Measurements from ENCODE around the gene RBFOX1. TPM values are rescaled to one million over a fixed set of nuclear protein-coding genes. Genes with fewer than 3 reads are reported as not detected.

The RBFOX1 gene
- total and polyA plus RNA-seq, 4 donors: 0.25 TPM; not detected in 3

DNA sequence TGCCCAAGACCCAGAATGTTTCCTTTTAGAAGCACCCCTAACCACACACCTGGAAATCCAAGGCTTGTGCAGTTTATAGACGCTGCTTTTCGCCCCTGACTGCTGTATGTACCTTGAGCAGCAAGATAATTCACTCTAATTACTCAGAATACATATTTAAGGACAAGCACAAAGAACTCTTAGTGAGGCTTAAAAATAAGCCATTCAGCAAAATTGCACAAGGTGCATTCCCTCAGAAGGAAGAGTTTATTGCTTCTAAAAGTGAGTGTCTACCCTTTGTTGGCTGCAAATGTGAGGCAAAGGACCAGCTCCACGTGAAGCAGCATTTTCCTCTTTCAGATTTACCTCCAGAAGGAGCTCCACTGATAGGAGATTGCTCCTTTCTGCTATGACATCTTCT lies 208.4 kb downstream of the RBFOX1 start:
- Histone ChIP-seq H3K4me3 (ENCODE audit: low read length in 2 of 2) (no peak overlapping the region), H3K27me3 (ENCODE audit: control insufficient read depth in 1 of 2, insufficient read depth in 2 of 2, low read length in 1 of 2) (no peaks in the 10 kb centered on the region), H3K4me1 (ENCODE audit: control insufficient read depth in 1 of 2, insufficient read depth in 2 of 2, low read length in 2 of 2) (no peaks in the 10 kb centered on the region), H3K27ac (ENCODE audit: low read depth in 1 of 2, low read length in 2 of 2) (no peak overlapping the region), H3K9me3 (ENCODE audit: control insufficient read depth, low read length) (no peaks in the 10 kb centered on the region), H3K36me3 (ENCODE audit: control insufficient read depth in 1 of 2, insufficient read depth in 2 of 2, low read length in 1 of 2) (no peaks in the 10 kb centered on the region)
- DNase-seq (no peak), ATAC-seq (ENCODE audit: low FRiP score) (no peak)
- intact Hi-C loops (cut with DNase I): no loop called here
- 60 to 71% methylated on average over 3 of the region's 3 CpGs for WGBS, 2 donors

- Histone ChIP-seq H3K9me3 (ENCODE audit: control insufficient read depth, low read length) (no peaks in the 10 kb centered on the region), H3K27ac (ENCODE audit: low read depth in 1 of 2, low read length in 2 of 2) (no peak overlapping the region), H3K4me1 (ENCODE audit: control insufficient read depth in 1 of 2, insufficient read depth in 2 of 2, low read length in 2 of 2) (peaks cover 0 to 1% of the 10 kb centered on the region in 2 donors), H3K4me3 (ENCODE audit: low read length in 2 of 2) (no peak overlapping the region), H3K36me3 (ENCODE audit: control insufficient read depth in 1 of 2, insufficient read depth in 2 of 2, low read length in 1 of 2) (no peaks in the 10 kb centered on the region), H3K27me3 (ENCODE audit: control insufficient read depth in 1 of 2, insufficient read depth in 2 of 2, low read length in 1 of 2) (no peaks in the 10 kb centered on the region)
- ATAC-seq (ENCODE audit: low FRiP score) (no peak), DNase-seq (no peak)
- 33 to 38% methylated on average over 9 of the region's 9 CpGs for WGBS, 2 donors
- intact Hi-C loops (cut with DNase I): no loop called here
Observed at GRCh38 chr16:7545251-7545650, 212.6 kb downstream of the RBFOX1 start.

- ATAC-seq (ENCODE audit: low FRiP score) (no peak), DNase-seq (no peak)
- Histone ChIP-seq H3K4me3 (ENCODE audit: low read length in 2 of 2) (no peak overlapping the region), H3K36me3 (ENCODE audit: control insufficient read depth in 1 of 2, insufficient read depth in 2 of 2, low read length in 1 of 2) (no peaks in the 10 kb centered on the region), H3K27me3 (ENCODE audit: control insufficient read depth in 1 of 2, insufficient read depth in 2 of 2, low read length in 1 of 2) (no peaks in the 10 kb centered on the region), H3K27ac (ENCODE audit: low read depth in 1 of 2, low read length in 2 of 2) (no peak overlapping the region), H3K9me3 (ENCODE audit: control insufficient read depth, low read length) (no peaks in the 10 kb centered on the region), H3K4me1 (ENCODE audit: control insufficient read depth in 1 of 2, insufficient read depth in 2 of 2, low read length in 2 of 2) (peaks cover 0 to 1% of the 10 kb centered on the region in 2 donors)
- intact Hi-C loops (cut with DNase I): no loop called here
- 32 to 35% methylated on average over 4 of the region's 4 CpGs for WGBS, 2 donors
Observed at GRCh38 chr16:7546948-7547347, 214.3 kb downstream of the RBFOX1 start.

- Histone ChIP-seq H3K4me1 (ENCODE audit: control insufficient read depth in 1 of 2, insufficient read depth in 2 of 2, low read length in 2 of 2) (peaks cover 0 to 1% of the 10 kb centered on the region in 2 donors), H3K4me3 (ENCODE audit: low read length in 2 of 2) (no peak overlapping the region), H3K27ac (ENCODE audit: low read depth in 1 of 2, low read length in 2 of 2) (no peak overlapping the region), H3K9me3 (ENCODE audit: control insufficient read depth, low read length) (no peaks in the 10 kb centered on the region), H3K36me3 (ENCODE audit: control insufficient read depth in 1 of 2, insufficient read depth in 2 of 2, low read length in 1 of 2) (no peaks in the 10 kb centered on the region), H3K27me3 (ENCODE audit: control insufficient read depth in 1 of 2, insufficient read depth in 2 of 2, low read length in 1 of 2) (no peaks in the 10 kb centered on the region)
- ATAC-seq (ENCODE audit: low FRiP score) (no peak), DNase-seq (no peak)
- intact Hi-C loops (cut with DNase I): no loop called here
- WGBS, 2 donors: 57 to 64% methylated on average over 4 of the region's 4 CpGs
Observed at GRCh38 chr16:7547736-7548135, 215.1 kb downstream of the RBFOX1 start.

- Histone ChIP-seq H3K4me3 (ENCODE audit: low read length in 2 of 2) (no peak overlapping the region), H3K4me1 (ENCODE audit: control insufficient read depth in 1 of 2, insufficient read depth in 2 of 2, low read length in 2 of 2) (peaks cover 0 to 1% of the 10 kb centered on the region in 2 donors), H3K9me3 (ENCODE audit: control insufficient read depth, low read length) (no peaks in the 10 kb centered on the region), H3K27me3 (ENCODE audit: control insufficient read depth in 1 of 2, insufficient read depth in 2 of 2, low read length in 1 of 2) (no peaks in the 10 kb centered on the region), H3K36me3 (ENCODE audit: control insufficient read depth in 1 of 2, insufficient read depth in 2 of 2, low read length in 1 of 2) (no peaks in the 10 kb centered on the region), H3K27ac (ENCODE audit: low read depth in 1 of 2, low read length in 2 of 2) (no peak overlapping the region)
- intact Hi-C loops (cut with DNase I): no loop called here
- WGBS, 2 donors: 79 to 84% methylated on average over 4 of the region's 4 CpGs
- no peak for DNase-seq
- ATAC-seq (ENCODE audit: low FRiP score): no peak
Observed at GRCh38 chr16:7548796-7549318, 216.2 kb downstream of the RBFOX1 start.

GRCh38 chr16:7550096-7550495 lies 217.5 kb downstream of the RBFOX1 start:
- DNase-seq: no peak
- Histone ChIP-seq H3K9me3 (ENCODE audit: control insufficient read depth, low read length) (no peaks in the 10 kb centered on the region), H3K4me3 (ENCODE audit: low read length in 2 of 2) (no peak overlapping the region), H3K27ac (ENCODE audit: low read depth in 1 of 2, low read length in 2 of 2) (no peak overlapping the region), H3K27me3 (ENCODE audit: control insufficient read depth in 1 of 2, insufficient read depth in 2 of 2, low read length in 1 of 2) (no peaks in the 10 kb centered on the region), H3K36me3 (ENCODE audit: control insufficient read depth in 1 of 2, insufficient read depth in 2 of 2, low read length in 1 of 2) (no peaks in the 10 kb centered on the region), H3K4me1 (ENCODE audit: control insufficient read depth in 1 of 2, insufficient read depth in 2 of 2, low read length in 2 of 2) (peaks cover 0 to 1% of the 10 kb centered on the region in 2 donors)
- ATAC-seq (ENCODE audit: low FRiP score): no peak
- intact Hi-C loops (cut with DNase I): no loop called here
- 70 to 83% methylated on average over 7 of the region's 7 CpGs for WGBS, 2 donors

DNA sequence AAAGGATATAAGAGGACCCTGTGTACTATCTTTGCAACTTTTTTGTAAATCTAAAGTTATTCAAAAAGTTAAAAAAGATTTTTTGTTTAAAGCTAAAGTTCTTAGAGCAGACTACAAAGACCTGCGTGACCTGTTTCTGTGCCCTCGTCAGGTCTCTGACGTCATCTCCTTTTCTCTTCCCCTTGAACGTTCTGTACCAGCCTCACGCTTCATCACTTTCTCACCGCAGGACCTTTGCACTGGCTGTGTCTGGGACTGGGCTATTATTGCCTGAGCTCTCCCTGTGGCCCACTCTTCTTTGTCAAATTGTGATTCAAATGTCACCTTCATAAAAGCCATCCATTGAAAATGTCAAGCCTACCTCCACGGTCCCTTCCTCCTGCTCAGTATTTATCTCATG lies 222.8 kb downstream of the RBFOX1 start:
- H3K4me1 ChIP-seq (ENCODE audit: control insufficient read depth in 1 of 2, insufficient read depth in 2 of 2, low read length in 2 of 2): no peaks in the 10 kb centered on the region
- H3K4me3 ChIP-seq (ENCODE audit: low read length in 2 of 2): no peak overlapping the region
- no peaks in the 10 kb centered on the region for H3K27me3 ChIP-seq (ENCODE audit: control insufficient read depth in 1 of 2, insufficient read depth in 2 of 2, low read length in 1 of 2)
- H3K27ac ChIP-seq (ENCODE audit: low read depth in 1 of 2, low read length in 2 of 2): no peak overlapping the region
- DNase-seq (no peak), ATAC-seq (ENCODE audit: low FRiP score) (no peak)
- 88% methylated on average over 7 of the region's 7 CpGs for WGBS, 2 donors
- H3K9me3 ChIP-seq (ENCODE audit: control insufficient read depth, low read length): peaks cover 1% of the 10 kb centered on the region
- no peaks in the 10 kb centered on the region for H3K36me3 ChIP-seq (ENCODE audit: control insufficient read depth in 1 of 2, insufficient read depth in 2 of 2, low read length in 1 of 2)
- intact Hi-C loops (cut with DNase I): no loop called here

GRCh38 chr16:7561908-7562405 lies 229.3 kb downstream of the RBFOX1 start:
- H3K36me3 ChIP-seq (ENCODE audit: control insufficient read depth in 1 of 2, insufficient read depth in 2 of 2, low read length in 1 of 2): no peaks in the 10 kb centered on the region
- no peaks in the 10 kb centered on the region for H3K4me1 ChIP-seq (ENCODE audit: control insufficient read depth in 1 of 2, insufficient read depth in 2 of 2, low read length in 2 of 2)
- intact Hi-C loops (cut with DNase I): no loop called here
- H3K27ac ChIP-seq (ENCODE audit: low read depth in 1 of 2, low read length in 2 of 2): no peak overlapping the region
- no peak for DNase-seq
- no peaks in the 10 kb centered on the region for H3K9me3 ChIP-seq (ENCODE audit: control insufficient read depth, low read length)
- no peak for ATAC-seq (ENCODE audit: low FRiP score)
- no peak overlapping the region for H3K4me3 ChIP-seq (ENCODE audit: low read length in 2 of 2)
- 70 to 73% methylated on average over 5 of the region's 5 CpGs for WGBS, 2 donors
- no peaks in the 10 kb centered on the region for H3K27me3 ChIP-seq (ENCODE audit: control insufficient read depth in 1 of 2, insufficient read depth in 2 of 2, low read length in 1 of 2)

- intact Hi-C loops (cut with DNase I): no loop called here
- no peak for DNase-seq
Observed at GRCh38 chr16:7566360-7566759, 233.7 kb downstream of the RBFOX1 start.

More at GRCh38 chr16:7566360-7566759, 233.7 kb downstream of the RBFOX1 start:
- no peaks in the 10 kb centered on the region for H3K4me1 ChIP-seq (ENCODE audit: control insufficient read depth in 1 of 2, insufficient read depth in 2 of 2, low read length in 2 of 2)
- H3K27me3 ChIP-seq (ENCODE audit: control insufficient read depth in 1 of 2, insufficient read depth in 2 of 2, low read length in 1 of 2): no peaks in the 10 kb centered on the region
- H3K9me3 ChIP-seq (ENCODE audit: control insufficient read depth, low read length): peaks cover 2% of the 10 kb centered on the region
- 81 to 83% methylated on average over 9 of the region's 9 CpGs for WGBS, 2 donors
- H3K27ac ChIP-seq (ENCODE audit: low read depth in 1 of 2, low read length in 2 of 2): no peak overlapping the region
- H3K4me3 ChIP-seq (ENCODE audit: low read length in 2 of 2): no peak overlapping the region
- no peaks in the 10 kb centered on the region for H3K36me3 ChIP-seq (ENCODE audit: control insufficient read depth in 1 of 2, insufficient read depth in 2 of 2, low read length in 1 of 2)
- ATAC-seq (ENCODE audit: low FRiP score): no peak

Data from aorta (tissue), 5 donors.